ENCODE measurements around the gene SF3A2. TPM values are rescaled to one million over a fixed set of nuclear protein-coding genes. Genes with fewer than 3 reads are reported as not detected.

SF3A2 gene
- total and polyA plus RNA-seq, 10 of the 15 experiments (the other 5 are each of a cell fraction or from before 2014, with no cell fraction given) = 0.33 to 143 (median 30.6) TPM

- TF ChIP-seq ZNF384 (IDR thresholded peaks at IDR 0.05; ENCODE audit: borderline replicate concordance, low read depth, low read length) (no peak), POLR2A (IDR thresholded peaks at IDR 0.05; ENCODE audit: low read depth, low read length) (0 out of 2 replicates have a peak, but pooled peaks have one; percentile 2), POLR2AphosphoS2 (IDR thresholded peaks at IDR 0.05; ENCODE audit: low read depth, low read length) (peak; percentile 10; the same call in 1 of the 2 replicates), SREBF1 (IDR thresholded peaks at IDR 0.05; ENCODE audit: low read length) (no peak)
- SMC1A ChIA-PET (ENCODE audit: uncharacterized antibody, unreplicated experiment) = interaction anchor here (0.6 to 3.8 kb wide), 8 partner anchors 37 to 161 kb away, joined by 3 to 19 read pairs (median 4); no protein-coding TSS in a partner anchor
- FAIRE-seq (no peak), DNase-seq (ENCODE audit: low read depth, low spot score) (no peak), ATAC-seq (no peak)
- peaks cover 21% of the 10 kb centered on the region for H3K4me1 ChIP-seq (ENCODE audit: control insufficient read depth, insufficient read depth, low read length)
- POLR2A ChIA-PET = interaction anchor here (0.5 to 2.1 kb wide), 4 partner anchors 38 to 163 kb away, joined by 3 to 7 read pairs (median 4); no protein-coding TSS in a partner anchor
- in situ Hi-C loops (cut with MboI) = loop anchor here (5.0 kb wide), 1 partner anchor 84 kb away; no protein-coding TSS in a partner anchor
- H3K27ac ChIP-seq (ENCODE audit: control insufficient read depth, insufficient read depth) = no peak overlapping the region
- H3K36me3 ChIP-seq (ENCODE audit: control insufficient read depth in 2 of 2, insufficient read depth in 2 of 2, low read length in 1 of 2) = peaks cover 3 to 26% of the 10 kb centered on the region in 2 experiments; a peak in 3 of 4 replicates
- peaks cover 53% of the 10 kb centered on the region for H3K79me2 ChIP-seq (ENCODE audit: control insufficient read depth, insufficient read depth, low read length)
- H3K4me3 ChIP-seq = peak overlapping the region; percentile 59; the same call in 1 of the 2 replicates
- peaks cover 4% of the 10 kb centered on the region; the same call in 1 of the 2 replicates for H4K20me1 ChIP-seq (ENCODE audit: control insufficient read depth, insufficient read depth)
- H2AFZ ChIP-seq (ENCODE audit: control insufficient read depth, low read depth, low read length) = no peak overlapping the region
- intact Hi-C loops (cut with micrococcal nuclease; ENCODE audit: unreplicated experiment) = loop anchor here (2.0 to 10.0 kb wide), 2 partner anchors 77 to 139 kb away; partner anchors contain the start of genes IZUMO4 and MOB3A
- 77% methylated on average over 25 of the region's 25 CpGs for whole genome bisulfite sequencing (ENCODE audit: insufficient coverage, insufficient replicate concordance, low lambda C conversion rate, missing lambda C conversion rate)
- no peaks in the 10 kb centered on the region for H3K27me3 ChIP-seq (replicated peaks in 1 of 2; ENCODE audit: control insufficient read depth in 2 of 2, insufficient read depth in 2 of 2, low read length in 1 of 2)
- CTCF ChIA-PET = interaction anchor here (0.6 to 3.7 kb wide), 5 partner anchors 79 to 305 kb away, joined by 3 to 35 read pairs (median 3); no protein-coding TSS in a partner anchor
- no peak overlapping the region; the same call in 1 of the 2 replicates for H3K9ac ChIP-seq (ENCODE audit: control insufficient read depth, insufficient read depth, low read length)
- no TSS peak for BruUV-seq (replicated peaks)
- H3K4me2 ChIP-seq (ENCODE audit: control insufficient read depth, insufficient read depth) = peak overlapping the region; percentile 96
- H3K9me3 ChIP-seq (replicated peaks; ENCODE audit: control insufficient read depth, insufficient read depth, low read length) = no peaks in the 10 kb centered on the region
- RAD21 ChIA-PET (ENCODE audit: unreplicated experiment) = interaction anchor here (0.6 to 4.0 kb wide), 4 partner anchors 61 to 82 kb away, joined by 3 to 39 read pairs (median 4); partner anchors contain the start of gene AP3D1
Measured at GRCh38 chr19:2233601-2234280, 2.9 kb upstream of the SF3A2 start.
